Activated CD8-positive, alpha-beta memory T cell treated with anti-CD3 and anti-CD28 coated beads, Interleukin-2, amount 50 U/mL, for 4 hours (primary cell): ENCODE measurements around the gene ZC3H7A.

Experiments
- DNase-seq: peaks from one replicate; pipeline ENCODE4 v3.0.0-alpha.2; 2020

Gene ZC3H7A

DNA sequence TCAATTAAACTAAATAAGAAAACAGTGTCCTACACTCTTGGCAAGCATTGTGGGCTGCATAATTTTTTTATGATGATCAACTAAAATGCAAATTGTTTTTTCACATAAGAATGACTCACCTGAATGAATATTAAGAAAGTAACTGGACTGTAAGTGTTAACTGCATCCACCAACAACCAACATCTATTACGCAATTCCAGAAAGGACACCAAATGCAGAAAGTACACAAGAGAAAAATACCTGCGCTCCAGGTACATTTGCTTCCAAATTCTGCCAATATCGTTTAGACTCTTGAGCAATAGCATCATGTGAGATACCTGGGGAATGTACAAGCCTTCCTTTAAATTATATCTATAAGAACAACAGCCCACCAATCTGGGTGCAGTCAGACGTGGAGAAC lies 34.6 kb downstream of the ZC3H7A start:
- no peak for DNase-seq

GRCh38 chr16:11759997-11760396 lies 37.1 kb downstream of the ZC3H7A start:
- no peak for DNase-seq

DNA sequence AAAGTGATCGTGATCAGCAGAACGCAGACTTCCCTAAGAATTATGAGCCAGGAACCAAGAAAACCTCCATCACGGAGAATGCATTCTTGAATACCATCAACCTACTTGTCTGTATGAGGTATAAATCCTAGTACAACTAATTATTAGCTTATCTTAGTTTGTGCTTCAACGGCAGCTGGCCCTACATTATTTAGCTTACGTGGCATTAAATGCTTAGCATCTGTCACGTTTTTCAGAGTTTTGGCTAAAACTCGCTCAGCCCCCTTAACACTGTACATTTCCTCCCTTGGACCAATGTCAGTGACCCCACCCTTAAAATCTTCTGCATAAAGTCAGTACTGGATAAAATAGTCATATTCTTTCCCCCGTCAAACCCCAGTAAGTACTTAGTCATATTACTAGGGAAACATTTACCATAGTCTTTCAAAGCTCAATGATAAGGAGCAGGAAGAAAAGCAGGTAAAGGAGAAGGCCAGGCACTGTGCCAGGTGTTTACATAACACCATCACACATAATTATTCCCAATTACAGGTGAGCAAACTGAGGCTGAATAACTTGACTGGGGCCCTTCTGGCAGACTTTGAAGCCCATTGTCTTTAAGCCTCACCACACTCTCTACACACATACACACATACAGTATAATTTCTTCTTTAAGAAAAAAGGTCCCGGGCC lies 37.8 kb downstream of the ZC3H7A start:
- DNase-seq = no peak

- no peak for DNase-seq
Measured at GRCh38 chr16:11757671-11758545, 39.1 kb downstream of the ZC3H7A start.

DNA sequence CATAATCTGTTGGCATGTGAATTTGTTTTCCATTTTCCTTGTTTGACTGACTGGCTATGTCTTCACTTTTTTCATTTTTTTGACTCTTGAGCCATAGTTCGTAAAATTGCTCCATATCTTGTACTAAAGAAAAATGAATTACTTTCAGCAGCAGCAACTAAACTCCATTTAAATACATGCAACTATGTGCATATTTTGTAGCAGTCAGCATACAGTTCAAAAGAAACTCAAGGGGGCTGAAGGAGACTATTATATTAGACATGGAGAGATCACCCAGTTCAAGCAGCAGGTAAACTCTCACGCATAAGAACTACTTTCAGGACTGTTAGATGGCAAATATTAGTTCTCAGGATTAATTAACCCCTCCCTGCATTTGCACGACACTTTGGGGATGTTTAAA lies 40.8 kb downstream of the ZC3H7A start:
- no peak for DNase-seq

- DNase-seq = no peak
Measured at GRCh38 chr16:11755022-11755760, 41.9 kb downstream of the ZC3H7A start.

DNA sequence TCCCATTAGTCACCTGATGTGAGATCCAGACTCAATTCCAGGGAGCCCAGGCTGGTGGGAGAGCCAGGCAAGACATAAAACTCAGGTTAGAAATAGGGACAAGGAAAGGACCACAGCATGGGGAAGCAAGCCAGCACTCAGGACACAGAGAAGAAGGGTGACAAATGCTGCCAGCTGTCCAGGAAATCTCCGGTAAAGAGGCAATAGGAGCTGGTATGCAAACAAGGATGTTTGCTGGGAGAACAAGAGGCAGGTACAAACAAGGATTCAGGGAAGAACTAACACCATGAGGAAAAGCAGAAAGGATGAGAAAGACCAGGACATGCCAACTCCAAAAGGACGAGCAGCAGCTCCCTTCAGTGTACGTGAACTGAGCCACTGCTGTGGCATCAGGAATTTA lies 44.2 kb downstream of the ZC3H7A start:
- no peak for DNase-seq

GRCh38 chr16:11750056-11750455 lies 47.0 kb downstream of the ZC3H7A start:
- DNase-seq = no peak

GRCh38 chr16:11748404-11749254 lies 48.4 kb downstream of the ZC3H7A start:
- no peak for DNase-seq

DNA sequence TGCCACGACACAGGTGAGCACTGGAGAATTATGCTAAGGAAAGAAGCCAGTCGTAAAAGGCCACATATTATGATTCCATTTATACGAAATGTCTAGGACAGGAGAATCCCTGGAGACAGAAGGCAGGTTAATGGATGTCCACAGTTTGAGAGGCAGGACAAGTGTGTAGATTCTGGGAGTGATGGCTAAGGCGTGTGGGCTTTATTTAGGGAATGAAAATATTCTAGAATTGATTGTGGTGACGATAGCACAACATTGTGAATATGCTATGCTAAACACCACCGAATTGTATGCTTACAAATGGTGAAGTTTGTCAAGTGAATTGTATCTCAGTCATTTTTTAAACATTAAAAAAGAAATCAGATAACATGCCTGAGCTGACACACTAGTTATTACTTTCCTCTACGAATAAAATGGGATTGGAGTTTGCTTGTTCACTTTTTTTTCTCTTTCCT lies 49.1 kb downstream of the ZC3H7A start:
- no peak for DNase-seq

- no peak for DNase-seq
Measured at GRCh38 chr16:11744075-11744470, 53.0 kb downstream of the ZC3H7A start.

GRCh38 chr16:11743308-11744074 lies 53.6 kb downstream of the ZC3H7A start:
- no peak for DNase-seq

DNA sequence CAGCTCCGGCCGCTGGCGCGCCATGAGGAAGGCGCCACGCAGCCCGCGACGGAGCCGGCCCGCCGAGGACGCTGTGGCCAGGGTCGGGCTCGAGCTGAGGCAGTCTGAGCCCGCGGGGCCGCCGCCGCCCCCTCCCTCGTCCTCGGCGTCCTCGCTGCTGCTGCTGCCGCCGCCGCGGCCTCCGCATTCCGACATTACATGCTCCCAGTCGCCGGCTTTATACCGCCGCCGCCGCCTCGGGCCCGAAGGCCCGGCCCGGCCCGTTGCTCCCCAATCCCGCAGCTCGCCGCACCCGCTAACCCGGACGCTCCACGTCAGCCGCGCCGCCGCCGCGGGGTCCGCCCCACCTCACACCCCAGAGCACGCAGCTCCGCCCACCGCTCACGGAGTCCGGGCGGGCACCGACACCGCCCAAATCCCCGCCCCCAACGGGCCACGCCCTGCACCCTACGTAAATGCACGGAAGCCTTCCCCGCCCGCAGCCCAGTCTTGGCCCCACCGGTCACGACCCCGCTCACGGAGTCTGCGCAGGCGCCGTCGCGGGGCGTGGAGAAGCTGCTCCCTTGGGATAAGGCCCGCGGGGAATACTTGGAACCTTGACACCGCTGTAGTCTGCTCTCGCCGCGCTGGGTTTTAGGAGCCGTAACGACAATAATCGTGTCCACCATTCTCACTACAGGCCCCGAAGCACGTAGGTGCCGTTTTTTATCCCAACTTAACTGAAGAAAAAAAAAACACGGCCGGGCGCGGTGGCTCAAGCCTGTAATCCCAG lies 54.3 kb downstream of the ZC3H7A start, which contains the start of gene TXNDC11:
Gene TXNDC11, minus strand, starts transcription at position 322 of the 772 bp plus-strand sequence. Its CDS starts 127 bp downstream, at position 195.
- DNase-seq = peak; percentile 100

DNA sequence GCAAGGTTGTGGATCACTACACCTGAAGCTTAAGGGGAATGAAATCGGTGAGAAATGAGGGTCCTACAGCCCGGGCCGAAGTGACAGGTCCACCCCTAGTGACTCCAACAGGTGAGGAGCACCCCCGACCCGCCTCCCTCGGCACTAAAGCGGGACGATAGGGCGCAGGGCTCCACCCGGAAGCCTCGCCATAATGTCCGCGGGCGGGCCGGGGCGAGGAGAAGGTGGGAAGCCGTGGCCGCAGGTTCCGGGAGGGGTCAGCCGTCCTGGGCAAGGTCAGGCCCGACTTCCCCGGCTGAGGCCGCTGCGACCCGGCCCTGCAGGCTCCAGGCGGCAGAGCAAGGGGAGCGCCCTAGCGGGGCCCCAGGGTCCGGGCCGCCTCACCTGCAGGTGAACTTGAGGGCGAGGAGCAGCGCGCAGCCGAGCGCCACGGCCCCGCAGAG lies 54.9 kb downstream of the ZC3H7A start:
- peak; percentile 43 for DNase-seq

DNA sequence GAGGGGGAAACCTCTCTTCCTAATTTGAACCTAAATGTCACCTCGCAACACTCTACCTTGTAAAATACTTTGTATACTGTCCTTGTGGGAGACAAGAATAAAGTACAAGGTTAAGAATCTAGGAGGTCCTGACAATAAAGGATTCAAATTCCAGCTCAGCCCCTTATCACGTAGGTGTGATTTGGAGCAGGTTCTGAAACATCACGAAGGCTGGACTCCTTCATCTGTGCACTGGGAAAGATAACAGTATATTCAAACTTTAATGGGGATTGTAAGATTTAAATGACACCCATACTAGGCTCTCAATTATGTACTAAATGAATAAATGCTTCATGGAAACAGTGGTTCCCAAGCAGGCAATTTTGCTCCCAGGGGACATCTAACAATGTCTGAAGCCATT lies 56.5 kb downstream of the ZC3H7A start:
- DNase-seq = no peak

DNA sequence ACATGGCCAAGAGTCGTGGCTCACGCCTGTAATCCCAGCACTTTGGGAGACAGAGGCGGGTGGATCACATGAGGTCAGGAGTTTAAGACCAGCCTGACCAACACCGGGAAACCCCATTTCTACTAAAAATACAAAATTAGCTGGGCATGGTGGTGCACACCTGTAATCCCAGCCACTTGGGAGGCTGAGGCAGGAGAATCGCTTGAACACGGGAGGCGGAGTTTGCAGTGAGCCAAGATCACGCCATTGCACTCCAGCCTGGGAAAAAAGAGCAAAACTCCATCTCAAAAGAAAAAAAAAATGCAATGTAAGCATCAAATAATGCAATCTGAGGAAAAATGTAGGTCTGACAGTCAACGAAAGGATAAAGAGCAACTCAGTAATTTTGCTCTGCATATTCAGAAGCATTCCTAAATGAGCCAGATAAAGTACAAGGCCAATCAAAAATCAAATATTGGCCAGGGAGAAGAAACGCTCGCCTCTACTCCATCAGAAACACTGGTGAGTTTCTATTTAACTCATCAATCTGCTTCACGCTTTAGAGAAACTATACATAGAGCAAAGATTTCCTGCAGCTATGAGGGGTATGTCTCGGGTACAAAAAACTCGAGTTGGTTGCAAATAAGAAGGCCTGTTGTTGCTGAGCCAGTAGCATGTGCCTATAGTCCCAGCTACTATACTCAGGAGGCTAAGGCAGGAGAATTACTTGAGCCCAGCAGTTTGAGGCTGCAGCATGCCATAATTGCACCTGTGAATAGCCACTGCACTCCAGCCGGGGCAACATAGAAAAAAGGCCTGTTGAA lies 58.1 kb downstream of the ZC3H7A start:
- DNase-seq = no peak

GRCh38 chr16:11737713-11738112 lies 59.3 kb downstream of the ZC3H7A start:
- no peak for DNase-seq

GRCh38 chr16:11736903-11737302 lies 60.2 kb downstream of the ZC3H7A start:
- no peak for DNase-seq

- no peak for DNase-seq
Measured at GRCh38 chr16:11735787-11736186, 61.3 kb downstream of the ZC3H7A start.

GRCh38 chr16:11734653-11735043 lies 62.4 kb downstream of the ZC3H7A start:
- no peak for DNase-seq
